Kidney glomerular epithelial cell (primary cell): ENCODE data around the gene HDGF.
A peak's percentile ranks its signal among the peaks of the same experiment; 100 is the strongest.

Experiments used
- DNase-seq: peaks from one replicate; lab custom pipeline; 2025; lab: John Stamatoyannopoulos, UW

HDGF gene

DNA sequence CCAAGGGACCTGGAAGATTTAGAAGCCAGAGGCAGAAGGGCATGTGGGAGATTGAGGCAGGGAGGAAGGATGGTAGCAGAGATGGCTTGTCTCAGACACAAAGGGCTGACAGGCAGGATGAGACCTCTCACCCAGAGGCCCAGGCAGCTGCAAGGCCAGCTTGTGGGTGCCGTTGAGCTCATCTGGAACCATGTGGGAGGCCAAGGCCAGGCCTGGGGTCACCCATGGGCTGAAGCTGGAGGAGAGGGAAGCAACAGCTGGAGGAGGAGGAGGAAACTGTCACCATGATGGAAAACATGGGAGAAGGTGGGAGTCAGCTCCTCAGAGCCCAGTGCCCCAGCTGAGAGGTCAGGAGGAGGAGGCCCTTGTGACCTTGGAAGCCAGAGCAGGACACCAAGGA lies 52.5 kb downstream of the HDGF start:
- no peak for DNase-seq

DNA sequence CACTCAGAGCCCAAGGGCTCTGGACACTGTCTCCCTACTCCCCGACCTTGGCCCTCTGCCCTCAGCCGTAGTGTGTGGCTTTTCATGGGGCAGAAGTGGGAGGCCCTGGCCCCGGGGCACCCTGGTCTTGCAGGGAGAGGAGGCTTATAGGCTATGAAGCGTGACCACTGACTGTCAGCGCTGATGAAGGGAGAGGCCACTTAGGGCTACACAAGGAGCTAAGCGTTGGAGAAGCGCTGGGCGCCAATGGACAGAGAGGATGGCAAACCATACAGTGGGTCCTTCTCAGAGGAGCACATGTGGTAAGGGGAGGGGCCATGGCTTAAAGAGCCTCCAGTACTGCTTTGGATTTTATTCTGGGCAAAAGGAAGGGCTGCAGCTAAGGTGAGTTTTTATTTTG lies 54.0 kb downstream of the HDGF start:
- peak; percentile 39 for DNase-seq

DNA sequence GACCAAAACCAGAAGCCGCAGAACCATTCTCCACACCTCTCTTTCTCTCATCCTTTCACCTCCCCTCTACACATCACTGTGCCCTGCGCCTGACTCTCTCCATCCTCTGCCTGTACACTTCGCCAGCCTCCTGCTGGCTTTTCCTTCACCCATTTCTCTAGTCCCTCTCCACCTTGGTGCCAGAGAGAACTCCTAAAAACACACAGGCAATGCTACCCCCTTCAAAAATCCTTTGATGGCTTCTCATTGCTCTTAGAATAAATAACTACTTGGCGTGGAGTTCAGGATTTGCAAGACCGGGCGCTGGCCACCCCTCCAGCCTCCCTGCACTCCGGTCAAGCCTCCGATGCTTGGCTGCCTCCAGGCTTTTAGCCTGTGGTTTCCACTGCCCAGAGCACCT lies 54.7 kb downstream of the HDGF start:
- no peak for DNase-seq

DNA sequence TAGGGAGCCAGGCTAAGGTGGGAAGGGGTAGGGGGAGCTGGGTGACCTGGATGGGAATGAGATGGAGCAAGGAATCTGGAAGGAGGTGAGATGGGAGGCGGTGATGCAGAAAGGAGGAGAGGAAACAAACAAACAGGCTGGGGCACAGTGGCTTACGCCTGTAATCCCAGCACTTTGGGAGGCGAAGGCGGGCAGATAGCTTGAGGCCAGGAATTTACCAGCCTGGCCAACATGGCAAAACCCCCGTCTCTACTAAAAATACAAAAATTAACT lies 56.8 kb downstream of the HDGF start:
- no peak for DNase-seq

DNA sequence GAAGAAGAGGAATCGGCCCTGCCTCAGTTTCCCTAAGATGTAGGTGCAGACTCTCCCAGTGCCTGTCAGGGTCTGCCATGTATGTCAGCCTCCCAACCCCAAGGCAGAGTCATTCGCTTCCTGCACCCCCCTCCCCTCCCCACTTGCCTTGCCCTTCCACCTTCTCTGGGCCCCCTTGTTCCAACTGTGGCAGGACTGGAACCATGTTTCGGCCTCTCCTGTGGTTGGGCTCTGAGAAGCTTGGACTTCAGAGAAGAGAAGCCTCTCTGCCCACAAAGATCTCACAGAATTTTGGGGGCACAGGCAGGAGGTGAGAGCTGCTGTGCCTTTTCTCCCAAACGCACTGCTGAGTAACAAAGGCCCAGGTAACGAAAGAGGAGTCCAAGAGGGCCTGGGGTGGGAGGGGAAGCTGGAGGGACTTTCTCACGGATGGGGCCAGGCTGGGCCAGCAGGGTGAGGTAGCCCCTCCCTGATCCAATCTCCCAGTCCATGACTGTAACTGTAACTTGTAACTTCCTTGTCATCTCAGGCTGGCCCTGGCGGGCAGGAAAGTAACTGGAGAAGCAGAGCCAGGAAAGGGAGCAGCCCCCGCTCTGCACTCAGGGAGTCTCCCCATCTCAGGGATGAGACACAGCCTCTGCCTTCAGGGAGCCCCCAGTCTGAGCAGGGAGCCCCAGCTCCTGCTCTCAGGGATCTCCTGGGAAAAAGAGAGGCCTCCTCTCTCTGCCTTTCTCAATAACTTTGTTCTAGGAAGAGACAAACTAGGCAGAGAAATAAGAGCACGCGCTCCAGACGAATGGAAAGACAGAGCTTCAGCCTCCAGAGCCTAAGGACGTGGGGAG lies 57.4 kb downstream of the HDGF start:
- no peak for DNase-seq

DNA sequence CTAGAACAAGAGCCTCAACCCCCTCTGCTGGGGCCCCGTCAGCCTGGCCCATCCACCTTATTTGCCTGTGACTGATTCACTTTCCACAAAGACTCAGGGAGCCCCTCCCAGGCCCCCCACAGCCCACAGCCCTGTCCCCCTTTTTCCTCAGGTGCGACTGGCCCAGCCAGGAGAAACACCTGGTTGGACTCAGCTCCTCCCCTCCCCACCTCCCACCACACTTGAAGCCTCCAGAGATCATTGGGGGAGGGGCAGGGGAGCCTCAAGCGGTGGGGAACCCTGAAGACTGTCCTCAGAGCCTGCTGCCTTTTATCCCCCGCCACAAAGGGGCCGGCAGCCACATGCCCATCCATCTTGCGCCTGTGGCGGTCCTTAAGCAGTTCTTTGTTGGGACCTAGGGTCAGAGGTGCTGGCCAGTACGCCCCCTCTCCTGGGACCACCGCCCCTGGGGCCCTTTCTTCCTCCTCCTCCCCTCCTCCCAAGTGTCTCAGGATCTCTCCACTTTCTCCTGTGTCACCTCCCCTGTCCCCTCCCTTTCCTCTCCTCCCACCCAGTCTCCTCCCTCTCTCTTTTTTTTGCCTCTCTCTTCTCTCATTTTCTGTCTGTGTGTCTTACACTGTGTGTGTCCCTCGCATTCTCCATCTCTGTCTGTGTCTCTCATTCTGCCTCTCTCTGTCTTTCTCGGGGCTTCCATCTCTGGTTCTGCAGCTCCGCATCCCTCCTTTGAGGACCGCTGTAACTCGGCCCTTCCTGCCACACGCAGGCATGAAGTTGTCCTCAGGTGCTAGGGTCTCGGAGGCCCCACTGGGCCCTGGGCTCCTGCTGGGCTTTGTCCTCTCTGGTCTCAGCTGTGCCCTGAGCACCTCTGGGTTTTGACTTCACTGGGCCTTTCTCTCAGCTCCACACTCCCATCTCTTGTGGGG lies 58.3 kb downstream of the HDGF start:
- DNase-seq, result no peak

DNA sequence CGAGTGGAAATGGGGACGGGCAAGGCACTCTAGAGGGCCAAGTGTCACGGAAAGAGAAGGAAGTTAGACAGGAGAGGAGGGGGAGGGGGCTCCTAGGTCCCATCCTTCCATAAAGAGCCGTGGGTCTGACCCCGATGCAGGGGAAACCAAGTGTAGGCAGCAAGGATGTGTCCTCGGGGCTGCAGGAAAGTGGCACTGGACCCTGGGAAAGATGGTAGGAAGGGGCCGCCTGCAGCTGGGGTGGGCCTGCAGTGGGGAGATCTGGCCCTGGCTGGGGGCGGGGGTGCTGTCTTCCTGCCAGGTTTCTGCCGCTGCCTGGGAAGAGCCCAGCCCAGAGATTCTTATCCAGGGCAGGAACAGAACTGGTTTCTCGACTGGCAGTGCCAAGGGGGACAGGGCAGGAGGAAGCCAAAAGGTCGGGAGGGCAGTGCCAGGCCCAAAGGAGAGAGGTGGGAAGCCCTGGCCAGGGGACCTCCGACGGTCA lies 59.0 kb downstream of the HDGF start:
- DNase-seq, result no peak
